IMR-90 (cell line): ENCODE data around the gene FCN1. TPM values are rescaled to one million over a fixed set of nuclear protein-coding genes. Genes with fewer than 3 reads are reported as not detected.

Source experiments
- ATAC-seq: fragments of 200-7000 bp; cut with Tn5 transposase; 2 replicates; pipeline ENCODE4 v1.9.1; 2020; ENCODE audit warnings: low read depth, mild to moderate bottlenecking, moderate library complexity
- BruUV-seq: library from RNA; stranded (reverse); fragments of 400-500 nt; replicated peaks from 2 replicates; lab custom pipeline; 2021; lab: Mats Ljungman, UMichigan
- CTCF ChIA-PET: fragments of 300-600 bp; formaldehyde crosslinking; extraction: SDS; loops from one replicate; lab custom pipeline; 2021; ENCODE audit warnings: antibody characterized with exemption; lab: Yijun Ruan, JAX
- POLR2A ChIA-PET: fragments of 300-600 bp; sonication (Branson Sonifier 250); formaldehyde crosslinking; loops from one replicate; lab custom pipeline; 2022; ENCODE audit warnings: antibody characterized with exemption; ENCODE audit not compliant: unreplicated experiment; lab: Charles Lee
- DNase-seq: peaks from one replicate; pipeline ENCODE4 v3.0.0; 2013
- H2AFZ ChIP-seq: replicated peaks from 2 replicates; pipeline ENCODE3; 2013; ENCODE audit warnings: low read length, mild to moderate bottlenecking; ENCODE audit not compliant: poor library complexity
- H2AK5ac ChIP-seq: 2 replicates; pipeline ENCODE4 v1.6.1; 2013; ENCODE audit warnings: low read depth, low read length, inconsistent platforms
- H2AK9ac ChIP-seq: replicated peaks from 2 replicates; pipeline ENCODE3; 2013; ENCODE audit warnings: mild to moderate bottlenecking, low read depth, low read length, moderate library complexity; ENCODE audit not compliant: poor library complexity
- H2BK120ac ChIP-seq: 2 replicates; pipeline ENCODE4 v1.6.1; 2013; ENCODE audit warnings: low read depth, low read length, inconsistent platforms
- H2BK15ac ChIP-seq: 3 replicates; pipeline ENCODE4 v1.6.1; 2013; ENCODE audit warnings: low read depth, low read length, inconsistent platforms
- H2BK20ac ChIP-seq: 2 replicates; pipeline ENCODE4 v1.6.1; 2013; ENCODE audit warnings: low read depth, mild to moderate bottlenecking, inconsistent platforms, low read length, moderate library complexity
- H2BK5ac ChIP-seq: 2 replicates; pipeline ENCODE4 v1.6.1; 2013; ENCODE audit warnings: mild to moderate bottlenecking, low read depth, low read length, inconsistent platforms; ENCODE audit not compliant: poor library complexity, severe bottlenecking
- H3K14ac ChIP-seq: replicated peaks from 2 replicates; pipeline ENCODE4 v1.6.1; 2013; ENCODE audit warnings: low read depth, low read length, inconsistent platforms
- H3K18ac ChIP-seq: 2 replicates; pipeline ENCODE4 v1.6.1; 2013; ENCODE audit warnings: low read depth, low read length, control low read depth
- H3K23ac ChIP-seq: 2 replicates; pipeline ENCODE4 v1.6.1; 2013; ENCODE audit warnings: low read depth, low read length, inconsistent platforms
- H3K27ac ChIP-seq: 2 replicates; pipeline ENCODE4 v1.5.1; 2013; ENCODE audit warnings: mild to moderate bottlenecking, control low read depth, low read length; ENCODE audit not compliant: insufficient read depth
- H3K27me3 ChIP-seq: 2 replicates; pipeline ENCODE4 v1.6.1; 2013; ENCODE audit warnings: low read length; ENCODE audit not compliant: control insufficient read depth, insufficient read depth
- H3K36me3 ChIP-seq: 2 replicates; pipeline ENCODE4 v1.6.1; 2013; ENCODE audit warnings: low read length, mixed read lengths; ENCODE audit not compliant: control insufficient read depth, insufficient read depth
- H3K4ac ChIP-seq: 2 replicates; pipeline ENCODE4 v1.6.1; 2013; ENCODE audit warnings: low read depth, low read length, inconsistent platforms
- H3K4me1 ChIP-seq: 2 replicates; pipeline ENCODE4 v1.6.1; 2013; ENCODE audit warnings: low read length, mixed read lengths; ENCODE audit not compliant: control insufficient read depth, insufficient read depth
- H3K4me2 ChIP-seq: 2 replicates; pipeline ENCODE4 v1.6.1; 2013; ENCODE audit warnings: low read depth, mild to moderate bottlenecking, control low read depth, low read length, moderate library complexity
- H3K4me3 ChIP-seq: 2 replicates; pipeline ENCODE4 v1.5.1; 2013; ENCODE audit warnings: low read depth, mild to moderate bottlenecking, control low read depth, low read length, moderate library complexity; ENCODE audit not compliant: insufficient read depth
- H3K56ac ChIP-seq: 2 replicates; pipeline ENCODE4 v1.6.1; 2013; ENCODE audit warnings: low read length, inconsistent platforms; ENCODE audit not compliant: insufficient read depth; ENCODE audit errors: extremely low read depth
- H3K79me1 ChIP-seq, 2 experiments: 2 replicates each; pipeline ENCODE4 v1.6.1; 2013; ENCODE audit warnings: low read length in 2 of 2, inconsistent platforms in 1 of 2, low read depth in 1 of 2
- H3K9ac ChIP-seq: 2 replicates; pipeline ENCODE4 v1.6.1; 2013; ENCODE audit warnings: low read depth, low read length, control low read depth
- H3K9me1 ChIP-seq: 2 replicates; pipeline ENCODE4 v1.6.1; 2013; ENCODE audit warnings: low read length, inconsistent platforms; ENCODE audit not compliant: insufficient read depth
- H3K9me3 ChIP-seq: 2 replicates; pipeline ENCODE4 v1.6.1; 2013; ENCODE audit warnings: low read length; ENCODE audit not compliant: control insufficient read depth, insufficient read depth
- H4K20me1 ChIP-seq: 2 replicates; pipeline ENCODE4 v1.6.1; 2013; ENCODE audit warnings: low read length, inconsistent platforms; ENCODE audit not compliant: insufficient read depth
- H4K5ac ChIP-seq: 2 replicates; pipeline ENCODE4 v1.6.1; 2013; ENCODE audit warnings: mild to moderate bottlenecking, low read depth, low read length, control low read depth
- H4K8ac ChIP-seq, 2 experiments: 2 replicates each; pipeline ENCODE4 v1.6.1; 2013; ENCODE audit warnings: low read depth in 2 of 2, low read length in 2 of 2, control low read depth in 1 of 2, inconsistent platforms in 1 of 2
- H4K91ac ChIP-seq: 2 replicates; pipeline ENCODE4 v1.6.1; 2013; ENCODE audit warnings: low read depth, low read length, inconsistent platforms; ENCODE audit not compliant: insufficient read depth
- CEBPB ChIP-seq: IDR thresholded peaks from 2 replicates; pipeline ENCODE4 v1.6.1; 2012; ENCODE audit warnings: low read depth, low read length, improper control_type of control experiment
- CHD1 ChIP-seq: IDR thresholded peaks from 2 replicates; pipeline ENCODE4 v1.6.1; 2012; ENCODE audit warnings: low read depth, low read length, improper control_type of control experiment
- CTCF ChIP-seq: conservative IDR thresholded peaks from 2 replicates; pipeline ENCODE4 v1.5.1; 2012; ENCODE audit warnings: mild to moderate bottlenecking, low read depth, low read length, improper control_type of control experiment
- ELK1 ChIP-seq: fragments of 150-350 bp; IDR thresholded peaks from 2 replicates; pipeline ENCODE4 v1.6.1; 2016; ENCODE audit warnings: low read depth, mild to moderate bottlenecking, low read length, moderate library complexity, borderline replicate concordance
- NFE2L2 ChIP-seq: fragments of 150-350 bp; IDR thresholded peaks from 2 replicates; pipeline ENCODE4 v1.6.1; 2016; ENCODE audit warnings: low read depth, mild to moderate bottlenecking, low read length
- RCOR1 ChIP-seq: IDR thresholded peaks from 2 replicates; pipeline ENCODE4 v1.6.1; 2012; ENCODE audit warnings: mild to moderate bottlenecking, low read length, improper control_type of control experiment; ENCODE audit not compliant: insufficient replicate concordance
- RFX5 ChIP-seq: IDR thresholded peaks from 2 replicates; pipeline ENCODE4 v1.8.0; 2012; ENCODE audit warnings: low read depth, mild to moderate bottlenecking, low read length, moderate library complexity
- SMC3 ChIP-seq: fragments of 150-350 bp; IDR thresholded peaks from 2 replicates; pipeline ENCODE4 v1.6.1; 2016; ENCODE audit warnings: low read depth, mild to moderate bottlenecking, antibody characterized with exemption, low read length, moderate library complexity
- USF2 ChIP-seq: fragments of 150-350 bp; IDR thresholded peaks from 2 replicates; pipeline ENCODE4 v1.6.1; 2017; ENCODE audit warnings: mild to moderate bottlenecking, antibody characterized with exemption, low read length, low read depth
- WGBS, 2 experiments: methylation state at CpG; one replicate each; pipeline versions ENCODE4 v1.1.5 to v1.1.7; 2013; ENCODE audit warnings: missing lambda C conversion rate in 2 of 2; ENCODE audit not compliant: insufficient read length in 1 of 2; ENCODE audit errors: extremely low coverage in 2 of 2; 5-methylcytosine and 5-hydroxymethylcytosine counted together
- dilution Hi-C: fragments of 300-500 bp; cut with HindIII; formaldehyde crosslinking; loops from one replicate; pipeline ENCODE4 v1.14.3; 2018; ENCODE audit warnings: low sequenced_read_pairs; ENCODE audit not compliant: unreplicated experiment
- in situ Hi-C: fragments of 300-500 bp; cut with MboI; formaldehyde crosslinking; loops from 3 replicates; pipeline ENCODE4 v1.14.3; 2019; ENCODE audit warnings: low sequenced_read_pairs, inconsistent platforms, mixed read lengths
- intact Hi-C: fragments of 100-400 bp; cut with micrococcal nuclease; formaldehyde crosslinking; loops from 2 replicates; pipeline ENCODE4 v1.10.0; 2022
- polyA plus RNA-seq, 3 experiments: library from polyadenylated mRNA; depleted of rRNA; stranded (reverse); fragments of >200 nt; gene quantifications; 2 replicates each; pipeline ENCODE4 v1.2.3, GENCODE V29; 2012; ENCODE audit warnings: low replicate concordance in 1 of 3
- total RNA-seq: library from RNA; depleted of rRNA; stranded (reverse); fragments of >200 nt; gene quantifications from 2 replicates; pipeline ENCODE4 v1.2.3, GENCODE V29; 2012

Gene FCN1
- total and polyA plus RNA-seq, 2 of the 4 experiments (the other 2 are of a cell fraction): not detected

GRCh38 chr9:134951461-134951860 is 33.7 kb upstream of the FCN1 start:
- H2AFZ ChIP-seq: no peak overlapping the region
- no peak overlapping the region for H2BK5ac ChIP-seq
- ATAC-seq (no peak), DNase-seq (no peak)
- intact Hi-C loops (no loop called here), in situ Hi-C loops (no loop called here), dilution Hi-C loops (no loop called here)
- H4K91ac ChIP-seq: no peak overlapping the region
- no peak overlapping the region for H3K23ac ChIP-seq
- CTCF ChIA-PET: no interaction called here
- no peak overlapping the region for H3K27ac ChIP-seq
- H2AK9ac ChIP-seq: no peak overlapping the region
- no peak overlapping the region for H2BK15ac ChIP-seq
- POLR2A ChIA-PET: interaction anchor here (0.5 kb wide), 1 partner anchor 508 kb away, joined by 4 read pairs; no protein-coding TSS in a partner anchor
- no peak overlapping the region for H2AK5ac ChIP-seq
- H4K20me1 ChIP-seq: no peaks in the 10 kb centered on the region
- no peak overlapping the region for H3K14ac ChIP-seq
- no peak overlapping the region for H3K4me2 ChIP-seq
- H3K4me1 ChIP-seq: no peaks in the 10 kb centered on the region
- H3K27me3 ChIP-seq: peaks cover 12% of the 10 kb centered on the region; the same call in 1 of the 2 replicates
- no TSS peak for BruUV-seq
- H2BK120ac ChIP-seq: no peak overlapping the region
- no peak overlapping the region for H3K9ac ChIP-seq
- 100% methylated on average over 2 of the region's 11 CpGs; no CpG with 5 or more reads in 1 of the 2 experiments for WGBS, 2 experiments
- no peaks in the 10 kb centered on the region for H3K9me1 ChIP-seq
- no peak overlapping the region for H4K8ac ChIP-seq
- H2BK20ac ChIP-seq: no peak overlapping the region
- H3K79me1 ChIP-seq: no peaks in the 10 kb centered on the region
- no peaks in the 10 kb centered on the region for H3K9me3 ChIP-seq
- H3K4ac ChIP-seq: no peak overlapping the region
- no peak overlapping the region for H4K5ac ChIP-seq
- no peak overlapping the region for H3K56ac ChIP-seq
- TF ChIP-seq CEBPB: no peak
- TF ChIP-seq RCOR1: no peak
- TF ChIP-seq USF2: no peak
- TF ChIP-seq CHD1: no peak
- TF ChIP-seq RFX5: no peak
- no peak for TF ChIP-seq CTCF
- no peak for TF ChIP-seq ELK1
- no peak for TF ChIP-seq NFE2L2
- no peak for TF ChIP-seq SMC3
- no peak overlapping the region for H3K4me3 ChIP-seq
- no peaks in the 10 kb centered on the region for H3K36me3 ChIP-seq
- H3K18ac ChIP-seq: no peak overlapping the region
